NCI-H510A treated with DMSO at 0.1 percent for 48 hours (cell line): Measurements from ENCODE around the gene FGF12.
"Not testable (repeated sequence)": the region's sequence is repeated elsewhere in the genome, so short reads cannot be mapped to it uniquely, and the experiment has no call there.

Experiments used
- DNase-seq: peaks from one replicate; lab custom pipeline; 2025; lab: John Stamatoyannopoulos, UW

The FGF12 gene

DNA sequence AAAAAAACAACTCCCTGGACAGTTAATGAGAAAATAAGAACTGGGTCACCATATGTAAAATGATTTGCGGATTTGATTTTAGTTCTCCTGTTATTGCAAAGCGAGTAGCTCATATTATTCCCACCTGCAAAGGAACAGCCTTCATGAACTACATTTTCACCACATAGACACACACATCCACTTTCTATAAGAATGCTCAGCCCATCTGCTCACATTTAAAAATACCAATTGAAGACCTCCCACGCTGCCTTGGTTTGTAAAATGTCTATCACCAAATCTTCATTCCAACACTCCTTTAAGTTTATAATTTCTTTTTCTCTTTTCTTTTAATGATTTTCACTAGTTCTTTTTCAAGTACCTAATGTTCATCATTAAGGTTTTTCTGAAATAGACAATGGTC, 148.6 kb downstream of the FGF12 start:
- DNase-seq = no peak

- no peak for DNase-seq
Observed at GRCh38 chr3:192577811-192578210, 149.5 kb downstream of the FGF12 start.

GRCh38 chr3:192577271-192577670, 150.1 kb downstream of the FGF12 start:
- DNase-seq = no peak

DNA sequence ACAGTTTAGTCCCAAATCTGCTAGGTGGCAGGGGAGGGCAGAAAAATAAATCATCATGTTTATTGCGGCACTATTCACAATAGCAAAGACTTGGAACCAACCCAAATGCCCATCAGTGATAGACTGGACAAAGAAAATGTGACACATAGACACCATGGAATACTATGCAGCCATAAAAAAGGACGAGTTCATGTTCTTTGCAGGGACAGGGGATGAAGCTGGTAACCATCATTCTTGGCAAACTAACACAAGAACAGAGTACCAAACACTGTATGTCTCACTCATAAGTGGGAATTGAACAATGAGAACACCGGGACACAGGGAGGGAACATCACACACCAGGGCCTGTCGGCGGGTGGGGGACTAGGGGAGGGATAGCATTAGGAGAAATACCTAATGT, 150.6 kb downstream of the FGF12 start:
- not testable (repeated sequence) for DNase-seq

- no peak for DNase-seq
Observed at GRCh38 chr3:192575879-192576506, 151.3 kb downstream of the FGF12 start.

DNA sequence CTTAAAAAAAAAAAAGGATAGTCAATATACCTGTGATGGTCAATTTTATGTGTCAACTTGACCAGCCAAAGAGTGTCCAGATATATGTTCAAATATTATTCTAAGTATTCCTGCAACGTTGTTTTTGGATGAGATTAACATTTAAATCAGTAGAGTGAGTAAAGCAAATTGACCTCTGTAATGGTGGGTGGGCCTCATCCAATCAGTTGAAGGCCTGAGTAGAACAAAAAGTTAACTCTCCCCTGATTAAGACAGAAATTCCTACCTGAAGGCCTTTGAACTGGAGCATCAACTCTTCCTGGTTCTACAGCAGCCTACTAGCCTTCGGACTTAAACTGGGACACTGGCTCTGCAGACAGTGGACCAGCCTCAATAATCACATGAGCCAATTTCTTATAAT, 154.1 kb downstream of the FGF12 start:
- no peak for DNase-seq

GRCh38 chr3:192570821-192571791, 156.2 kb downstream of the FGF12 start:
- peak; percentile 37 for DNase-seq

- DNase-seq = no peak
Observed at GRCh38 chr3:192570315-192570714, 157.0 kb downstream of the FGF12 start.

DNA sequence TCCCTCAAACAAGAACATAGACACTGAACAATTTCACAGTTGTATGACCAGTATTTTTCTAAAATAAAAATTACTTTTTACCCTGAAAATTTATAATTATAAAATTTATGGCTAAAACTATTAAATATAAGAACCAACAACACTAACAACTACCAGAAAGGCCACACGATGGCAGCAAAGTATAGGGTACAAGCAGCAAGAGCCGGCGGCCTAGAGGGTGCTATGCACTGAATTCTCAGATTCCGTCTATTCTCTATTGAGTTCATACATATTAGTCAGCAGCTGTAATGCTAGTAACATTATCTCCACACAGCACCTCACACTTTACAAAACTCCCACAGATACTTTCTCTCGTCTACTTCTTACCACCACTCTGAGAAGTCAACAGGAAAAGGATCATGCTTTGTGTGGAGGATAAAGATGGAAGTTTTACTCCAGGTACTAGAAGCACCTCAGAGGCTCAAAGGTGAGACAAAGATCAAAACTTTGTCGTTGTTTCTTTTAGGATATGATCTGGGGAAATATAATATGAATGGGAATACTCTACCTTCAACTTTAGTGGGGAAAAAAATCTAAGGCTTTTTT, 160.5 kb downstream of the FGF12 start:
- DNase-seq = peak; percentile 77

DNA sequence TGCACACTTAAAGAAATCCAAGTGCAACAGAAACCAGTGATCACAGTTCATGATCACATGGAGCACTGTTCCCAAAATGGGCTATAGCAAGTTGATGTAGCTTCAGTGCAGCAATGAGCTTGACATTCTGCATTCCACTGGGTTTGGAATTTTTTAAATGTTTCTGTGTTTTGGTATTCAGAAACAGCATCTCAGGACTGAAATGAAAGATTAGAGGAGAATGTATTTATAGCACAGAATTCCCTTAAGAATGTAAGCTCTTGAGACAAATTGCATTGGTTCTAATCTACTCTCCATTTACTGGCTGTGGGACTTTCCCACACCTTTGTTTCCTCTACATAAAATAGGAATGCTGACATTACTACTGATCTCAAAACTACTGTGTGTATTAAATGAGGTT, 162.7 kb downstream of the FGF12 start:
- no peak for DNase-seq

GRCh38 chr3:192563417-192563816, 163.9 kb downstream of the FGF12 start:
- no peak for DNase-seq

DNA sequence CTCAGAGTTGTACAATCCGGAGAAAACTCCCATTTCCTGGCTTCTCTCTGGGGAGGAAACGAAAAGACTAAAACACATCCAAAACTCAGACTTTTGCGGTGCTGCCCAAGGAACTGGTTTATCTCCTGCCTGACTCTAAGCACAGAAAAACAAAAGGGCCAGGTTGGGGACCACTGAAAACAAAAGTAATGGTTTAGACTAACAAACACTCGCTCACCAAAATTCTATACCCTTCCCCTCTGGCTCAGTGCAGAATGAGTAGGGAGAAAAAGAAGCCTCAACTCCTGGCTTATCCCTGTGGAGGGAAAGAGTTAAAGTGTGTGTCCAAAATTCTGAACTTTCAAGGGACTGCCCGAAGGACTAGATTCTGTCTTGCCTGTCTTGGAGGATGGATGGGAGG, 173.6 kb downstream of the FGF12 start:
- DNase-seq = no peak

GRCh38 chr3:192550356-192550755, 177.0 kb downstream of the FGF12 start:
- DNase-seq = no peak

DNA sequence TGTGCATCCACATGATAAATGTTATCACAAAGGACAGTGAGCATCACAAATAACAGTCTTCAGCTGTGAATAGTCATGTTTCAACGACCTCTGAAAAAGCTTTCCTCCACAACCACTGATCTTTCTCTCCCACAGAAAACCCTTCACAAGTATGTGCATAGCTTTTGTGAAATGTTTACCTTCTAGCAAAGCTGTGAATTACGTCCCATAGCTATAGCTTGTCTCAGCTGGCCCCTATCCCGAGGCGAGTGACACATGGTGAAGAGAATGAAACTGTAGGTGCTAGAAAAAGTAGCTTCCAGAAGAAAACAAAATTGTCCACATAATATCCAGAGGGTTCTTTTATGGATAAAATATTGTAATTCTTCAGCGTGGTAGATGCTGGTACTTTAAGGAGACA, 182.0 kb downstream of the FGF12 start:
- no peak for DNase-seq

DNA sequence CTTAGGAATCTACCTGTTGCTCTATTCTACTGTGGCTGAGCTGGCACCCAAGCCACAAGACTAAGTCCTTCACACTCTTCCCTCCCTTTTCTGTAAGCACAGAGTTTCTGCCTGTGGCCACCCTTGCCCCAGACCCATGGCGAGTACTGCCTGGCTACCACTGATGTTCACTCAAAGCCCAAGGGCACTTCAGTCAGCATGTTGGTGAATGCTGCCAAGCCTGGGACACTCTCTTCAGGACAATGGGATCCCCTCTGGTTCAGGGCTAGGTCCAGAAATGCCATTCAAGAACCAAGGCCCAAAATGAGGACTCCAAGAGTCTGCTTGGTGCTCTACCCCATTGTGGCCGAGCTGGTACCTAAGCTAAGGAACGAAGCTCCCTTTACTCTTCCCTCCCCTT, 184.2 kb downstream of the FGF12 start:
- no peak for DNase-seq

GRCh38 chr3:192516820-192517219, 210.5 kb downstream of the FGF12 start:
- DNase-seq = no peak

DNA sequence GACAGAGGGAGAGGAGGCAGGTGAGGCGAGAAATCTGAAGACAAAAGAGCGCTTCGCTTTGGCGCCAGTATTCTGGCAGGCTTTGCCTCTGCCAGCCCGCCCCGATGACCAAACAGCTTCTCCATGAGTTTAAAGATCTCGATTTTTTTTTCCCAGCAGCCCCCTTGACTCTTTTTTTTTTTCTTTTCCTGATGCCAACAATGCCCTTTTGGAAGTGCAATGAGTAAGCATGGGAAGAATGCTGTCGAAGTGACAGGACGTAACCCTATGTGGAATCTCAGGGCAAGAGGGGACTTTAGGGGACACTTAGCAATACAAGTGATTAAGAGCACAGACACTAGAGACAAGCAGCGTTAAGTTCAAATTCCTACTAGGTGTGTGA, 211.7 kb downstream of the FGF12 start:
- peak; percentile 83 for DNase-seq

DNA sequence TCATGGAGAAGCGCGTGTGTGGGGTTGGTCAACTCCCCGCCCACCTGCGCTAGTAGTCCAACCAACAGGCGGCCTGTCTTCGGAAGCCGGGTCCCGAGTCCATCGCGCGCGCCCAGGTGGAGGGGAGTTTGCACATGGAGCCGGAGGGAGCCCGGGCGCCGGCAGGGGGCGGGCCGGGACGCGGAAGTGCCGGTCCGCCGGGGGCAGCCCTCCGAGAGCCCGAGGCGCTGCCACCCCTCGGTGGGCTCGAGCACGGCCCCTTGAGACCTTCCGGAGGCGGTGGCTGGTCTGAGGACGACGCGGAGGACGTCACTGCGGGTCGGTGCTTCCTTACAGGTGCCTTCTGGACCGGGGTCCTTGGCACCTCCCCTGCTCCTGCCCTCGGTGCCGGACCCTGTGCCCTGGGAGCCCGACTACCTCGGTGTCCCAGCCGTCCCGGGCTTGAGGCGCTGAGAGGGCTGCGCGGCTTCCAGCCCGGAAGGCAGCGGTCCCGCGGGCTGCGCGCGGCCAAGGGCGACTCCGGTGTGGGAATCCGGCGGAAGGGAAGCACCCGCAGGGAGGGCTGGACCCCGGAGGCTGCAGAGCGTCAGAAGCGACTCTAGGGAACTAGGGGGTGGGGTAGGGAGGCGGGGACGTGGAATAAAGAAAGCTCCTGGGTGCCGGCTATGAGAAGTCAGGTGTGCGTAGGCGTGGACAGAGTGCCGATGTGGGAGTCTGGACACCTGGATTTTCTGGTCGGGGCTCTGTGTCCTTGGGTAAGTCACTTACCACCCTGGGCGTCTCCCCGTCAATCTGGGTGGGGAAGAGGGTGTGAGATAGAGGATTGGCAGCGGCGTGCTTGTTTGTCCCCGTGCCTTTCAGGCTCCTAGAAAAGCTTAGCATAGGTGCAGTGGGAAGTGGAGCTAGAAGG, 212.3 kb downstream of the FGF12 start:
- DNase-seq = peak; percentile 84

- peak; percentile 77 for DNase-seq
Observed at GRCh38 chr3:192514081-192514753, 213.1 kb downstream of the FGF12 start.

- DNase-seq = no peak
Observed at GRCh38 chr3:192505731-192506130, 221.6 kb downstream of the FGF12 start.

DNA sequence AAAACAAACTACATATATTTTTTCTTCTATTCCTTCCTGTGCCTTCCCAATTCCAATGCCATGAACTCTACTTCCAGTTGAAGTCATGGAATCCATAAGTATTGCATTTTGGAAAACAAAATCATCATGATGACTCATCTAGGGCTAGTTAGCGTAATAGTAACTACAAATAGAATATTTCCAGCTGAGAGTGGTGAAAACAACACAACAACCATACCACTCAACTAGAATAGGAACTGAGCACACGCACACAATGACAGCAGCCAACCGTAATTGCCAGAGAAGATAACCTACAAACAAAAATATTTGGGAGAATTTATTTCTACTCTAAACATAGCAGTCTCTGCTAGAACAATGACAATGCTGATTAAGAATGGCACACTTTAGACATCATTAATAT, 225.9 kb downstream of the FGF12 start:
- DNase-seq = no peak
